GM19455 (cell line): ENCODE data around the gene ZNF500.

Experiments
- ATAC-seq: cut with Tn5 transposase; IDR thresholded peaks from one replicate; pipeline ENCODE4 v1.9.1; 2021; ENCODE audit not compliant: unreplicated experiment

ZNF500 gene

GRCh38 chr16:4775005-4775404 lies 8.0 kb upstream of the ZNF500 start:
- ATAC-seq, result no peak

- ATAC-seq, result no peak
Measured at GRCh38 chr16:4772351-4772750, 5.4 kb upstream of the ZNF500 start.

- ATAC-seq, result no peak
Measured at GRCh38 chr16:4771646-4772045, 4.7 kb upstream of the ZNF500 start.

GRCh38 chr16:4769306-4769638 lies 2.3 kb upstream of the ZNF500 start:
- ATAC-seq, result no peak

- peak; percentile 66 for ATAC-seq
Measured at GRCh38 chr16:4768549-4769305, 1.8 kb upstream of the ZNF500 start.

- no peak for ATAC-seq
Measured at GRCh38 chr16:4767872-4768548, 1.0 kb upstream of the ZNF500 start.

GRCh38 chr16:4765511-4766474 lies 1.2 kb downstream of the ZNF500 start:
- no peak for ATAC-seq

GRCh38 chr16:4763791-4764190 lies 3.2 kb downstream of the ZNF500 start:
- ATAC-seq, result no peak

- ATAC-seq, result no peak
Measured at GRCh38 chr16:4762205-4762604, 4.8 kb downstream of the ZNF500 start.

- ATAC-seq, result no peak
Measured at GRCh38 chr16:4760221-4760910, 6.6 kb downstream of the ZNF500 start.

GRCh38 chr16:4755687-4756086 lies 11.3 kb downstream of the ZNF500 start:
- no peak for ATAC-seq

GRCh38 chr16:4754865-4755264 lies 12.1 kb downstream of the ZNF500 start:
- no peak for ATAC-seq

GRCh38 chr16:4753227-4753626 lies 13.7 kb downstream of the ZNF500 start:
- ATAC-seq, result no peak

GRCh38 chr16:4752351-4753100 lies 14.4 kb downstream of the ZNF500 start:
- no peak for ATAC-seq

- no peak for ATAC-seq
Measured at GRCh38 chr16:4750896-4751295, 16.1 kb downstream of the ZNF500 start.

GRCh38 chr16:4749700-4750257 lies 17.2 kb downstream of the ZNF500 start:
- no peak for ATAC-seq

- no peak for ATAC-seq
Measured at GRCh38 chr16:4748682-4749411, 18.1 kb downstream of the ZNF500 start.

- no peak for ATAC-seq
Measured at GRCh38 chr16:4747906-4748681, 18.9 kb downstream of the ZNF500 start.
